K562 (cell line): Measurements from ENCODE around the gene ATG13. TPM values are rescaled to one million over a fixed set of nuclear protein-coding genes. Genes with fewer than 3 reads are reported as not detected.

Experiments used
- ATAC-seq: fragments of 200-7000 bp; cut with Tn5 transposase; 3 replicates; pipeline ENCODE4 v1.9.1; 2020; ENCODE audit warnings: moderate library complexity
- BruUV-seq: library from RNA; stranded (reverse); fragments of 400-500 nt; replicated peaks from 2 replicates; lab custom pipeline; 2021; lab: Mats Ljungman, UMichigan
- CTCF ChIA-PET: fragments of 300-600 bp; formaldehyde crosslinking; extraction: SDS; loops from one replicate; lab custom pipeline; 2021; ENCODE audit warnings: low intra/inter-chr PET ratio; lab: Yijun Ruan, JAX
- POLR2A ChIA-PET: fragments of 300-600, 350-650 bp; sonication (Branson Sonifier 250); formaldehyde crosslinking; extraction: SDS; loops from one replicate; lab custom pipeline; 2021; ENCODE audit warnings: antibody characterized with exemption, inconsistent platforms; lab: Yijun Ruan, JAX
- DNase-seq, 4 experiments: peaks; one replicate each; pipeline versions ENCODE4 v3.0.0 to v3.0.0-alpha.2; 2011 to 2018; ENCODE audit warnings: low spot score in 3 of 4, mixed read lengths in 3 of 4; ENCODE audit errors: extremely low read depth in 1 of 4
- FAIRE-seq: peaks from 2 replicates; lab custom pipeline; 2011; peaks lifted over from hg19 to GRCh38; lab: Jason Lieb, UNC
- H2AFZ ChIP-seq: 2 replicates; pipeline ENCODE4 v1.6.0; 2011; ENCODE audit warnings: low read depth, low read length, control low read depth, inconsistent platforms
- H3K27ac ChIP-seq: fragments of 200-600 bp; 3 replicates; pipeline ENCODE4 v1.8.0; 2011; ENCODE audit warnings: low read depth, mild to moderate bottlenecking, control low read depth, inconsistent platforms, low read length, moderate library complexity, mixed read lengths; ENCODE audit errors: extremely low read depth
- H3K27me3 ChIP-seq, 2 experiments: fragments of 300-600 bp in 1 of 2; 2 replicates in 1 of 2; 3 replicates in 1 of 2; pipeline versions ENCODE4 v1.6.0 to v1.8.0; 2011; ENCODE audit warnings: inconsistent platforms in 2 of 2, low read length in 2 of 2, mild to moderate bottlenecking in 1 of 2, mixed read lengths in 1 of 2, moderate library complexity in 1 of 2; ENCODE audit not compliant: control insufficient read depth in 2 of 2, insufficient read depth in 2 of 2
- H3K36me3 ChIP-seq: fragments of 300-600 bp; 3 replicates; pipeline ENCODE4 v1.8.0; 2011; ENCODE audit warnings: mild to moderate bottlenecking, low read length, inconsistent platforms; ENCODE audit not compliant: control insufficient read depth, insufficient read depth
- H3K4me1 ChIP-seq, 2 experiments: fragments of 200-600 bp in 1 of 2; replicated peaks in 1 of 2; 2 replicates in 1 of 2; 3 replicates in 1 of 2; pipeline versions ENCODE4 v1.5.1 to v1.8.0; 2011; ENCODE audit warnings: inconsistent platforms in 2 of 2, low read length in 2 of 2, mild to moderate bottlenecking in 1 of 2, mixed read lengths in 1 of 2, moderate library complexity in 1 of 2; ENCODE audit not compliant: control insufficient read depth in 2 of 2, insufficient read depth in 2 of 2
- H3K4me2 ChIP-seq: 2 replicates; pipeline ENCODE4 v1.6.1; 2011; ENCODE audit warnings: low read length, control low read depth, inconsistent platforms, mixed read lengths; ENCODE audit not compliant: insufficient read depth
- H3K4me3 ChIP-seq: fragments of 200-600 bp; sonication (generic), shearing (Covaris generic); 2 replicates; pipeline ENCODE4 v1.5.1; 2016; ENCODE audit warnings: control low read depth, inconsistent platforms
- H3K79me2 ChIP-seq: fragments of 200-600 bp; 3 replicates; pipeline ENCODE4 v1.8.0; 2011; ENCODE audit warnings: low read length, inconsistent platforms; ENCODE audit not compliant: control insufficient read depth, insufficient read depth
- H3K9ac ChIP-seq, 2 experiments: 2 replicates each; pipeline versions ENCODE4 v1.6.0 to v1.6.1; 2011; ENCODE audit warnings: low read depth in 2 of 2, low read length in 2 of 2, control low read depth in 1 of 2, inconsistent platforms in 1 of 2, mild to moderate bottlenecking in 1 of 2, mixed read lengths in 1 of 2; ENCODE audit not compliant: insufficient read depth in 1 of 2
- H3K9me1 ChIP-seq: one replicate; pipeline ENCODE4 v1.6.0; 2011; ENCODE audit warnings: inconsistent platforms, mild to moderate bottlenecking, low read length, moderate library complexity; ENCODE audit not compliant: control insufficient read depth, insufficient read depth
- H3K9me3 ChIP-seq: replicated peaks from 2 replicates; pipeline ENCODE4 v1.5.1; 2011; ENCODE audit warnings: low read depth, low read length, inconsistent platforms; ENCODE audit not compliant: control insufficient read depth, insufficient read depth
- H4K20me1 ChIP-seq: replicated peaks from 2 replicates; pipeline ENCODE4 v1.6.1; 2011; ENCODE audit warnings: low read length, inconsistent platforms, mixed read lengths; ENCODE audit not compliant: control insufficient read depth, insufficient read depth
- WGBS: fragments of 100-300 bp; shearing (Covaris generic); methylation state at CpG from one replicate; pipeline ENCODE4 v1.1.6; 2016; ENCODE audit warnings: low coverage, mixed read lengths; ENCODE audit not compliant: insufficient coverage; ENCODE audit errors: missing lambda C conversion rate; 5-methylcytosine and 5-hydroxymethylcytosine counted together
- in situ Hi-C: fragments of 300-500 bp; cut with MboI; formaldehyde crosslinking; loops from 4 replicates; pipeline ENCODE4 v1.15.0; 2018; ENCODE audit warnings: inconsistent platforms, mixed read lengths
- intact Hi-C: fragments of 100-400 bp; cut with micrococcal nuclease; formaldehyde crosslinking; loops from 2 replicates; pipeline ENCODE4 v1.14.2; 2022
- polyA plus RNA-seq, 8 experiments: library from polyadenylated mRNA; depleted of rRNA in 4 of 8; stranded (reverse) in 5 of 8; unstranded in 3 of 8; fragments of >200 nt; fragmentation: Nextera tagmentation in 2 of 8; fragmentation: Illumina TruSeq in 1 of 8; extraction: Ambion mirVana in 2 of 8; extraction: Trizol in 1 of 8; gene quantifications; 2 replicates each; pipeline versions ENCODE4 v1.2.1 to v1.2.3, GENCODE V29; 2011 to 2014; ENCODE audit warnings: inconsistent platforms in 1 of 8, missing spikeins in 1 of 8
- total RNA-seq, 7 experiments: library from RNA; depleted of rRNA in 6 of 7; stranded (reverse); fragments of >200 nt in 6 of 7; fragmentation: Illumina TruSeq in 2 of 7; extraction: Trizol in 2 of 7; gene quantifications; 2 replicates each; pipeline versions ENCODE4 v1.2.1 to v1.2.3, GENCODE V29; 2011 to 2021; ENCODE audit warnings: low replicate concordance in 1 of 7
- TF ChIP-seq, protein P1 (sequence below): fragments of 450-650 bp; IDR thresholded peaks from 2 replicates; pipeline ENCODE4 v1.6.1; 2018; ENCODE audit not compliant: partially characterized antibody
- TF ChIP-seq, protein P2 (sequence below): sonication (generic); formaldehyde crosslinking; IDR thresholded peaks from 2 replicates; pipeline ENCODE4 v1.8.0; 2022; ENCODE audit warnings: mild to moderate bottlenecking, missing genetic modification reagents
- TF ChIP-seq, protein P3 (sequence below): fragments of 250-450 bp; sonication (Bioruptor Pico); IDR thresholded peaks from 2 replicates; pipeline ENCODE4 v1.8.0; 2022; ENCODE audit warnings: moderate library complexity, mild to moderate bottlenecking, inconsistent platforms
- TF ChIP-seq, protein P4 (sequence below): fragments of 200-600 bp; sonication (generic); IDR thresholded peaks from one replicate; pipeline ENCODE4 v1.6.1; 2012; ENCODE audit warnings: mild to moderate bottlenecking, low read depth, low read length, inconsistent platforms

ATG13 gene
- total and polyA plus RNA-seq, 9 of the 15 experiments (the other 6 are each of a cell fraction or from before 2014, with no cell fraction given) = 13.1 to 61.5 (median 36.5) TPM

DNA sequence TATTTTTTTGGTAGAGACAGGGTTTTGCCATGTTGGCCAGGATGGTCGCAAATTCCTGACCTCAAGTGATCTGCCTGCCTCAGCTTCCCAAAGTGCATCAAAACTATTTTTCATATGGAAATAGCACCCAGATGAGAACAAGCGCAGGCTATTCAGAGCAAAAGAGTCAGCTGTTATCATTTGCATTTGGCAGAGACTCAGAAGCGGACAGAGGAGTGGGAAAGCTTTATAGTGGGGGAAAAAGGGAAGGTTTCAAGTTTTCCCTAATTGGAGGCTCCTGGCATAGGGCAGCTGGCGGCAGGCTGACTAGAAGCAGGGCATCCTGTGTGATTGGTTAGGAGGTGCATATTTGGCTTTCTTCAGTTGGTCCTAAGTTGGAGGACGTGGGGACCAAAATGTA lies 20.2 kb downstream of the ATG13 start:
- DNase-seq (no peak), FAIRE-seq (no peak), ATAC-seq (no peak)
- ChIA-PET POLR2A (interaction anchor here (0.6 to 0.9 kb wide), 2 partner anchors 10 to 224 kb away, joined by 3 read pairs; no protein-coding TSS in a partner anchor), CTCF (no interaction called here)
- Histone ChIP-seq H3K79me2 (no peaks in the 10 kb centered on the region), H3K4me3 (no peak overlapping the region), H3K27ac (no peak overlapping the region), H3K9me1 (no peaks in the 10 kb centered on the region), H3K36me3 (peaks cover 19% of the 10 kb centered on the region; the same call in 2 of the 3 replicates), H3K27me3 (no peaks in the 10 kb centered on the region), H3K9me3 (no peaks in the 10 kb centered on the region), H3K9ac (no peak overlapping the region), H3K4me1 (no peaks in the 10 kb centered on the region), H4K20me1 (no peaks in the 10 kb centered on the region), H3K4me2 (no peak overlapping the region), H2AFZ (no peak overlapping the region)
- intact Hi-C loops (no loop called here), in situ Hi-C loops (no loop called here)
- WGBS = 95% methylated on average over 5 of the region's 5 CpGs
- no TSS peak for BruUV-seq
- TF ChIP-seq, protein P1, sequence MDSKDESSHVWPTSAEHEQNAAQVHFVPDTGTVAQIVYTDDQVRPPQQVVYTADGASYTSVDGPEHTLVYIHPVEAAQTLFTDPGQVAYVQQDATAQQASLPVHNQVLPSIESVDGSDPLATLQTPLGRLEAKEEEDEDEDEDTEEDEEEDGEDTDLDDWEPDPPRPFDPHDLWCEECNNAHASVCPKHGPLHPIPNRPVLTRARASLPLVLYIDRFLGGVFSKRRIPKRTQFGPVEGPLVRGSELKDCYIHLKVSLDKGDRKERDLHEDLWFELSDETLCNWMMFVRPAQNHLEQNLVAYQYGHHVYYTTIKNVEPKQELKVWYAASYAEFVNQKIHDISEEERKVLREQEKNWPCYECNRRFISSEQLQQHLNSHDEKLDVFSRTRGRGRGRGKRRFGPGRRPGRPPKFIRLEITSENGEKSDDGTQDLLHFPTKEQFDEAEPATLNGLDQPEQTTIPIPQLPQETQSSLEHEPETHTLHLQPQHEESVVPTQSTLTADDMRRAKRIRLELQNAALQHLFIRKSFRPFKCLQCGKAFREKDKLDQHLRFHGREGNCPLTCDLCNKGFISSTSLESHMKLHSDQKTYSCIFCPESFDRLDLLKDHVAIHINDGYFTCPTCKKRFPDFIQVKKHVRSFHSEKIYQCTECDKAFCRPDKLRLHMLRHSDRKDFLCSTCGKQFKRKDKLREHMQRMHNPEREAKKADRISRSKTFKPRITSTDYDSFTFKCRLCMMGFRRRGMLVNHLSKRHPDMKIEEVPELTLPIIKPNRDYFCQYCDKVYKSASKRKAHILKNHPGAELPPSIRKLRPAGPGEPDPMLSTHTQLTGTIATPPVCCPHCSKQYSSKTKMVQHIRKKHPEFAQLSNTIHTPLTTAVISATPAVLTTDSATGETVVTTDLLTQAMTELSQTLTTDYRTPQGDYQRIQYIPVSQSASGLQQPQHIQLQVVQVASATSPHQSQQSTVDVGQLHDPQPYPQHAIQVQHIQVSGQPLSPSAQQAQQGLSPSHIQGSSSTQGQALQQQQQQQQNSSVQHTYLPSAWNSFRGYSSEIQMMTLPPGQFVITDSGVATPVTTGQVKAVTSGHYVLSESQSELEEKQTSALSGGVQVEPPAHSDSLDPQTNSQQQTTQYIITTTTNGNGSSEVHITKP = no peak
- TF ChIP-seq, protein P2, sequence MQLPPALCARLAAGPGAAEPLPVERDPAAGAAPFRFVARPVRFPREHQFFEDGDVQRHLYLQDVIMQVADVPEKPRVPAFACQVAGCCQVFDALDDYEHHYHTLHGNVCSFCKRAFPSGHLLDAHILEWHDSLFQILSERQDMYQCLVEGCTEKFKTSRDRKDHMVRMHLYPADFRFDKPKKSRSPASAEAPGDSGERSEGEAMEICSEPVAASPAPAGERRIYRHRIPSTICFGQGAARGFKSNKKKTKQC (CRISPR knock-in tag) = no peak
- TF ChIP-seq, protein P3, sequence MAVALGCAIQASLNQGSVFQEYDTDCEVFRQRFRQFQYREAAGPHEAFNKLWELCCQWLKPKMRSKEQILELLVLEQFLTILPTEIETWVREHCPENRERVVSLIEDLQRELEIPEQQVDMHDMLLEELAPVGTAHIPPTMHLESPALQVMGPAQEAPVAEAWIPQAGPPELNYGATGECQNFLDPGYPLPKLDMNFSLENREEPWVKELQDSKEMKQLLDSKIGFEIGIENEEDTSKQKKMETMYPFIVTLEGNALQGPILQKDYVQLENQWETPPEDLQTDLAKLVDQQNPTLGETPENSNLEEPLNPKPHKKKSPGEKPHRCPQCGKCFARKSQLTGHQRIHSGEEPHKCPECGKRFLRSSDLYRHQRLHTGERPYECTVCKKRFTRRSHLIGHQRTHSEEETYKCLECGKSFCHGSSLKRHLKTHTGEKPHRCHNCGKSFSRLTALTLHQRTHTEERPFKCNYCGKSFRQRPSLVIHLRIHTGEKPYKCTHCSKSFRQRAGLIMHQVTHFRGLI (CRISPR knock-in tag) = no peak
- TF ChIP-seq, protein P4, sequence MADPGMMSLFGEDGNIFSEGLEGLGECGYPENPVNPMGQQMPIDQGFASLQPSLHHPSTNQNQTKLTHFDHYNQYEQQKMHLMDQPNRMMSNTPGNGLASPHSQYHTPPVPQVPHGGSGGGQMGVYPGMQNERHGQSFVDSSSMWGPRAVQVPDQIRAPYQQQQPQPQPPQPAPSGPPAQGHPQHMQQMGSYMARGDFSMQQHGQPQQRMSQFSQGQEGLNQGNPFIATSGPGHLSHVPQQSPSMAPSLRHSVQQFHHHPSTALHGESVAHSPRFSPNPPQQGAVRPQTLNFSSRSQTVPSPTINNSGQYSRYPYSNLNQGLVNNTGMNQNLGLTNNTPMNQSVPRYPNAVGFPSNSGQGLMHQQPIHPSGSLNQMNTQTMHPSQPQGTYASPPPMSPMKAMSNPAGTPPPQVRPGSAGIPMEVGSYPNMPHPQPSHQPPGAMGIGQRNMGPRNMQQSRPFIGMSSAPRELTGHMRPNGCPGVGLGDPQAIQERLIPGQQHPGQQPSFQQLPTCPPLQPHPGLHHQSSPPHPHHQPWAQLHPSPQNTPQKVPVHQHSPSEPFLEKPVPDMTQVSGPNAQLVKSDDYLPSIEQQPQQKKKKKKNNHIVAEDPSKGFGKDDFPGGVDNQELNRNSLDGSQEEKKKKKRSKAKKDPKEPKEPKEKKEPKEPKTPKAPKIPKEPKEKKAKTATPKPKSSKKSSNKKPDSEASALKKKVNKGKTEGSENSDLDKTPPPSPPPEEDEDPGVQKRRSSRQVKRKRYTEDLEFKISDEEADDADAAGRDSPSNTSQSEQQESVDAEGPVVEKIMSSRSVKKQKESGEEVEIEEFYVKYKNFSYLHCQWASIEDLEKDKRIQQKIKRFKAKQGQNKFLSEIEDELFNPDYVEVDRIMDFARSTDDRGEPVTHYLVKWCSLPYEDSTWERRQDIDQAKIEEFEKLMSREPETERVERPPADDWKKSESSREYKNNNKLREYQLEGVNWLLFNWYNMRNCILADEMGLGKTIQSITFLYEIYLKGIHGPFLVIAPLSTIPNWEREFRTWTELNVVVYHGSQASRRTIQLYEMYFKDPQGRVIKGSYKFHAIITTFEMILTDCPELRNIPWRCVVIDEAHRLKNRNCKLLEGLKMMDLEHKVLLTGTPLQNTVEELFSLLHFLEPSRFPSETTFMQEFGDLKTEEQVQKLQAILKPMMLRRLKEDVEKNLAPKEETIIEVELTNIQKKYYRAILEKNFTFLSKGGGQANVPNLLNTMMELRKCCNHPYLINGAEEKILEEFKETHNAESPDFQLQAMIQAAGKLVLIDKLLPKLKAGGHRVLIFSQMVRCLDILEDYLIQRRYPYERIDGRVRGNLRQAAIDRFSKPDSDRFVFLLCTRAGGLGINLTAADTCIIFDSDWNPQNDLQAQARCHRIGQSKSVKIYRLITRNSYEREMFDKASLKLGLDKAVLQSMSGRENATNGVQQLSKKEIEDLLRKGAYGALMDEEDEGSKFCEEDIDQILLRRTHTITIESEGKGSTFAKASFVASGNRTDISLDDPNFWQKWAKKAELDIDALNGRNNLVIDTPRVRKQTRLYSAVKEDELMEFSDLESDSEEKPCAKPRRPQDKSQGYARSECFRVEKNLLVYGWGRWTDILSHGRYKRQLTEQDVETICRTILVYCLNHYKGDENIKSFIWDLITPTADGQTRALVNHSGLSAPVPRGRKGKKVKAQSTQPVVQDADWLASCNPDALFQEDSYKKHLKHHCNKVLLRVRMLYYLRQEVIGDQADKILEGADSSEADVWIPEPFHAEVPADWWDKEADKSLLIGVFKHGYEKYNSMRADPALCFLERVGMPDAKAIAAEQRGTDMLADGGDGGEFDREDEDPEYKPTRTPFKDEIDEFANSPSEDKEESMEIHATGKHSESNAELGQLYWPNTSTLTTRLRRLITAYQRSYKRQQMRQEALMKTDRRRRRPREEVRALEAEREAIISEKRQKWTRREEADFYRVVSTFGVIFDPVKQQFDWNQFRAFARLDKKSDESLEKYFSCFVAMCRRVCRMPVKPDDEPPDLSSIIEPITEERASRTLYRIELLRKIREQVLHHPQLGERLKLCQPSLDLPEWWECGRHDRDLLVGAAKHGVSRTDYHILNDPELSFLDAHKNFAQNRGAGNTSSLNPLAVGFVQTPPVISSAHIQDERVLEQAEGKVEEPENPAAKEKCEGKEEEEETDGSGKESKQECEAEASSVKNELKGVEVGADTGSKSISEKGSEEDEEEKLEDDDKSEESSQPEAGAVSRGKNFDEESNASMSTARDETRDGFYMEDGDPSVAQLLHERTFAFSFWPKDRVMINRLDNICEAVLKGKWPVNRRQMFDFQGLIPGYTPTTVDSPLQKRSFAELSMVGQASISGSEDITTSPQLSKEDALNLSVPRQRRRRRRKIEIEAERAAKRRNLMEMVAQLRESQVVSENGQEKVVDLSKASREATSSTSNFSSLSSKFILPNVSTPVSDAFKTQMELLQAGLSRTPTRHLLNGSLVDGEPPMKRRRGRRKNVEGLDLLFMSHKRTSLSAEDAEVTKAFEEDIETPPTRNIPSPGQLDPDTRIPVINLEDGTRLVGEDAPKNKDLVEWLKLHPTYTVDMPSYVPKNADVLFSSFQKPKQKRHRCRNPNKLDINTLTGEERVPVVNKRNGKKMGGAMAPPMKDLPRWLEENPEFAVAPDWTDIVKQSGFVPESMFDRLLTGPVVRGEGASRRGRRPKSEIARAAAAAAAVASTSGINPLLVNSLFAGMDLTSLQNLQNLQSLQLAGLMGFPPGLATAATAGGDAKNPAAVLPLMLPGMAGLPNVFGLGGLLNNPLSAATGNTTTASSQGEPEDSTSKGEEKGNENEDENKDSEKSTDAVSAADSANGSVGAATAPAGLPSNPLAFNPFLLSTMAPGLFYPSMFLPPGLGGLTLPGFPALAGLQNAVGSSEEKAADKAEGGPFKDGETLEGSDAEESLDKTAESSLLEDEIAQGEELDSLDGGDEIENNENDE = no peak
